BLaER1 treated with 17β-estradiol and CSF1 and Interleukin-3, amounts not matched to agents 10 nM and 100 nM (cell line): ENCODE measurements around the gene TBXA2R.

ENCODE experiments used
- H3K27ac ChIP-seq, 11 experiments: shearing (Covaris generic); formaldehyde crosslinking; 2 replicates each; pipeline ENCODE4 v1.8.1; 2022
- H3K27me3 ChIP-seq, 11 experiments: shearing (Covaris generic); formaldehyde crosslinking; 2 replicates each; pipeline ENCODE4 v1.8.1; 2022
- H3K36me3 ChIP-seq, 11 experiments: shearing (Covaris generic); formaldehyde crosslinking; 2 replicates each; pipeline ENCODE4 v1.8.1; 2022
- H3K4me1 ChIP-seq, 10 experiments: shearing (Covaris generic); formaldehyde crosslinking; 2 replicates each; pipeline ENCODE4 v1.8.1; 2022
- H3K4me2 ChIP-seq, 11 experiments: shearing (Covaris generic); formaldehyde crosslinking; 2 replicates each; pipeline ENCODE4 v1.8.1; 2022
- H3K4me3 ChIP-seq, 10 experiments: shearing (Covaris generic); formaldehyde crosslinking; 2 replicates each; pipeline ENCODE4 v1.8.1; 2022
- H3K9ac ChIP-seq, 11 experiments: shearing (Covaris generic); formaldehyde crosslinking; 2 replicates each; pipeline ENCODE4 v1.8.1; 2022
- H3K9me3 ChIP-seq, 11 experiments: shearing (Covaris generic); formaldehyde crosslinking; replicated peaks in 1 of 11; 2 replicates each; pipeline ENCODE4 v1.8.1; 2022
- H4K20me1 ChIP-seq, 11 experiments: shearing (Covaris generic); formaldehyde crosslinking; 2 replicates each; pipeline ENCODE4 v1.8.1; 2022
- Cebpa-rat ChIP-seq, 11 experiments: shearing (Covaris generic); IDR thresholded peaks; 2 replicates each; pipeline ENCODE4 v1.8.1; 2022

Gene TBXA2R

GRCh38 chr19:3607303-3608078, 816 bp upstream of the TBXA2R start:
- H3K27me3 ChIP-seq = peaks cover 13 to 28% (median 25%) of the 10 kb centered on the region in 11 experiments
- peak overlapping the region in 7 of 10 experiments; percentile 4 to 68 (median 50); a peak in 12 of 20 replicates for H3K4me3 ChIP-seq
- peaks cover 55 to 89% (median 84%) of the 10 kb centered on the region in 10 experiments for H3K4me1 ChIP-seq
- H3K9ac ChIP-seq = peak overlapping the region in 9 of 11 experiments; percentile 6 to 71 (median 48); a peak in 11 of 22 replicates
- H3K4me2 ChIP-seq = peak overlapping the region; percentile 79 to 98 (median 92)
- no peak for TF ChIP-seq Cebpa-rat (IDR thresholded peaks at IDR 0.05)
- peaks cover 0 to 40% (median 18%) of the 10 kb centered on the region in 11 experiments; a peak in 14 of 22 replicates for H4K20me1 ChIP-seq
- no peaks in the 10 kb centered on the region; a peak in 1 of 22 replicates for H3K9me3 ChIP-seq
- peaks cover 15 to 23% (median 17%) of the 10 kb centered on the region in 11 experiments for H3K36me3 ChIP-seq
- H3K27ac ChIP-seq = peak overlapping the region in 9 of 11 experiments; percentile 3 to 76 (median 53); a peak in 13 of 22 replicates

GRCh38 chr19:3606174-3606689, 443 bp downstream of the TBXA2R start:
- Histone ChIP-seq H3K9me3 (peaks cover 0 to 4% (median 0%) of the 10 kb centered on the region in 11 experiments; a peak in 2 of 22 replicates), H3K9ac (peak overlapping the region in 9 of 11 experiments; percentile 12 to 71 (median 52); a peak in 13 of 22 replicates), H3K4me1 (peaks cover 55 to 83% (median 80%) of the 10 kb centered on the region in 10 experiments), H4K20me1 (peaks cover 0 to 27% (median 12%) of the 10 kb centered on the region in 11 experiments; a peak in 13 of 22 replicates), H3K27me3 (peaks cover 13 to 28% (median 25%) of the 10 kb centered on the region in 11 experiments), H3K27ac (no peak overlapping the region), H3K36me3 (peaks cover 2 to 11% (median 4%) of the 10 kb centered on the region in 11 experiments; a peak in 21 of 22 replicates), H3K4me3 (peak overlapping the region in 8 of 10 experiments; percentile 28 to 68 (median 49); a peak in 13 of 20 replicates), H3K4me2 (peak overlapping the region; percentile 79 to 98 (median 92))
- TF ChIP-seq Cebpa-rat (IDR thresholded peaks at IDR 0.05) = no peak

- H3K4me2 ChIP-seq = peak overlapping the region; percentile 79 to 98 (median 92)
- peaks cover 55 to 82% (median 76%) of the 10 kb centered on the region in 10 experiments for H3K4me1 ChIP-seq
- H3K27me3 ChIP-seq = peaks cover 13 to 28% (median 25%) of the 10 kb centered on the region in 11 experiments
- peaks cover 0 to 6% (median 0%) of the 10 kb centered on the region in 11 experiments; a peak in 5 of 22 replicates for H3K36me3 ChIP-seq
- H3K27ac ChIP-seq = peak overlapping the region in 1 of 11 experiments; percentile 8; a peak in 1 of 22 replicates
- no peak for TF ChIP-seq Cebpa-rat (IDR thresholded peaks at IDR 0.05)
- peak overlapping the region in 9 of 11 experiments; percentile 12 to 71 (median 52); a peak in 10 of 22 replicates for H3K9ac ChIP-seq
- peaks cover 0 to 6% (median 0%) of the 10 kb centered on the region in 11 experiments; a peak in 3 of 22 replicates for H3K9me3 ChIP-seq
- peak overlapping the region in 7 of 10 experiments; percentile 28 to 68 (median 50); a peak in 12 of 20 replicates for H3K4me3 ChIP-seq
- H4K20me1 ChIP-seq = peaks cover 0 to 23% (median 7%) of the 10 kb centered on the region in 11 experiments; a peak in 11 of 22 replicates
Observed at GRCh38 chr19:3605770-3606169, 905 bp downstream of the TBXA2R start.

GRCh38 chr19:3605361-3605760, 1.3 kb downstream of the TBXA2R start:
- no peak for TF ChIP-seq Cebpa-rat (IDR thresholded peaks at IDR 0.05)
- H3K36me3 ChIP-seq = peaks cover 0 to 6% (median 0%) of the 10 kb centered on the region in 11 experiments; a peak in 4 of 22 replicates
- H3K9me3 ChIP-seq = peaks cover 0 to 10% (median 0%) of the 10 kb centered on the region in 11 experiments; a peak in 5 of 22 replicates
- H3K4me2 ChIP-seq = peak overlapping the region; percentile 79 to 98 (median 92)
- H3K4me1 ChIP-seq = peaks cover 55 to 82% (median 73%) of the 10 kb centered on the region in 10 experiments
- H3K27ac ChIP-seq = peak overlapping the region in 3 of 11 experiments; percentile 8 to 56 (median 50); a peak in 5 of 22 replicates
- peak overlapping the region in 7 of 10 experiments; percentile 16 to 68 (median 50); a peak in 11 of 20 replicates for H3K4me3 ChIP-seq
- H3K9ac ChIP-seq = peak overlapping the region in 8 of 11 experiments; percentile 28 to 71 (median 50); a peak in 10 of 22 replicates
- peaks cover 13 to 28% (median 25%) of the 10 kb centered on the region in 11 experiments for H3K27me3 ChIP-seq
- peaks cover 0 to 19% (median 5%) of the 10 kb centered on the region in 11 experiments; a peak in 10 of 22 replicates for H4K20me1 ChIP-seq

GRCh38 chr19:3604987-3605343, 1.7 kb downstream of the TBXA2R start:
- Histone ChIP-seq H3K9ac (peak overlapping the region in 10 of 11 experiments; percentile 16 to 71 (median 47); a peak in 13 of 22 replicates), H3K4me2 (peak overlapping the region; percentile 79 to 98 (median 92)), H3K9me3 (peaks cover 0 to 14% (median 0%) of the 10 kb centered on the region in 11 experiments; a peak in 5 of 22 replicates), H3K4me3 (peak overlapping the region in 8 of 10 experiments; percentile 7 to 68 (median 40); a peak in 13 of 20 replicates), H3K36me3 (peaks cover 0 to 5% (median 0%) of the 10 kb centered on the region in 11 experiments; a peak in 4 of 22 replicates), H4K20me1 (peaks cover 0 to 15% (median 1%) of the 10 kb centered on the region in 11 experiments; a peak in 8 of 22 replicates), H3K4me1 (peaks cover 51 to 82% (median 71%) of the 10 kb centered on the region in 10 experiments), H3K27ac (peak overlapping the region in 4 of 11 experiments; percentile 8 to 56 (median 36); a peak in 9 of 22 replicates), H3K27me3 (peaks cover 13 to 28% (median 25%) of the 10 kb centered on the region in 11 experiments)
- no peak for TF ChIP-seq Cebpa-rat (IDR thresholded peaks at IDR 0.05)

GRCh38 chr19:3604227-3604986, 2.3 kb downstream of the TBXA2R start:
- Histone ChIP-seq H3K4me2 (peak overlapping the region; percentile 79 to 98 (median 92)), H3K36me3 (peaks cover 0 to 10% (median 0%) of the 10 kb centered on the region in 11 experiments; a peak in 1 of 22 replicates), H4K20me1 (peaks cover 0 to 13% (median 0%) of the 10 kb centered on the region in 11 experiments; a peak in 4 of 22 replicates), H3K4me1 (peaks cover 45 to 81% (median 65%) of the 10 kb centered on the region in 10 experiments), H3K27ac (peak overlapping the region in 4 of 11 experiments; percentile 21 to 56 (median 42); a peak in 10 of 22 replicates), H3K27me3 (peaks cover 13 to 28% (median 25%) of the 10 kb centered on the region in 11 experiments), H3K4me3 (peak overlapping the region in 8 of 10 experiments; percentile 7 to 68 (median 40); a peak in 13 of 20 replicates), H3K9ac (peak overlapping the region in 10 of 11 experiments; percentile 16 to 71 (median 47); a peak in 12 of 22 replicates), H3K9me3 (peaks cover 0 to 17% (median 0%) of the 10 kb centered on the region in 11 experiments; a peak in 4 of 22 replicates)
- TF ChIP-seq Cebpa-rat (IDR thresholded peaks at IDR 0.05) = no peak

- Histone ChIP-seq H3K27ac (no peak overlapping the region), H4K20me1 (peaks cover 0 to 10% (median 0%) of the 10 kb centered on the region in 11 experiments; a peak in 3 of 22 replicates), H3K9me3 (peaks cover 0 to 17% (median 0%) of the 10 kb centered on the region in 11 experiments; a peak in 4 of 22 replicates), H3K4me2 (peak overlapping the region in 9 of 11 experiments; percentile 9 to 98 (median 42); a peak in 11 of 22 replicates), H3K4me3 (no peak overlapping the region), H3K9ac (no peak overlapping the region), H3K4me1 (peaks cover 35 to 70% (median 54%) of the 10 kb centered on the region in 10 experiments), H3K27me3 (peaks cover 13 to 28% (median 25%) of the 10 kb centered on the region in 11 experiments), H3K36me3 (peaks cover 0 to 10% (median 0%) of the 10 kb centered on the region in 11 experiments; a peak in 1 of 22 replicates)
- no peak for TF ChIP-seq Cebpa-rat (IDR thresholded peaks at IDR 0.05)
Observed at GRCh38 chr19:3603121-3603811, 3.4 kb downstream of the TBXA2R start.
